Activated gamma-delta T cell (primary cell): ENCODE data around the gene AKT3.
"Not testable (repeated sequence)": the region's sequence is repeated elsewhere in the genome, so short reads cannot be mapped to it uniquely, and the experiment has no call there.

Source experiments
- DNase-seq: peaks from one replicate; lab custom pipeline; 2025; lab: John Stamatoyannopoulos, UW

The AKT3 gene

DNA sequence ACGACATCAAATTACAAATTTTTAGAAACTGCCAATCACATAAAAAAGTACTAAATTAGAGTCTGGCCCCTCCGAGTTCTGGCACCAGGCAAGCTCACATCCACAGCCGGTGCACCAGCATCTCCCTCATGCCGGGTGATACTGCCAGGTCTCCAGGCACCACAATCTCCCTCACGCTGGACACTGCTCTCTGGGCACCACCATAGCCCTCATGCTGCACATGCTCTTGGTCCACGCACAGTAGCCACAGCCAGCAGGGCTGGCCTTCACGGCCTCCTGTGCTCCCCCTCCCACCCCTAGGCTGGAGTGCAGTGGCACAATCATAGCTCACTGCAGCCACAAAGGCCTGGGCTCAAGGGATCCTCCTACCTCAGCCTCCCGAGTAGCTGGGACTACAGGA, 65.5 kb downstream of the AKT3 start:
- DNase-seq, result no peak

DNA sequence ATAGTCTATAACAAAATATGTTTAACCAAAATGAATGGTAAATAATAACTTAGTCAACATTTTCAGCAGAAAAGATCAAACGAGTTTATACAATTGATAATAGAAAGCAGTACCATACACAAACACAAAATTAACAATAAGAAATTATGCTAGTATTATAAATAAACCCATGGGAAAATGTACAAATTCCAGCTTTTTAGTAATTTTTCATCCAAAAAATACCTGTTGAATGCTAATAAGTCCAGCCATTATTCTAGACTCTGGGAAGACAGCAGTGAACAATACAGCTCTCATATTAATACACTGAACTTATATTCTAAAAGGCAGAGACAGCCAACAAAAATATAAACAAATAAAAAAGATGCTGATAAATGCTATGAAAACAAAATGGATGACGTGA, 66.3 kb downstream of the AKT3 start:
- DNase-seq, result no peak

DNA sequence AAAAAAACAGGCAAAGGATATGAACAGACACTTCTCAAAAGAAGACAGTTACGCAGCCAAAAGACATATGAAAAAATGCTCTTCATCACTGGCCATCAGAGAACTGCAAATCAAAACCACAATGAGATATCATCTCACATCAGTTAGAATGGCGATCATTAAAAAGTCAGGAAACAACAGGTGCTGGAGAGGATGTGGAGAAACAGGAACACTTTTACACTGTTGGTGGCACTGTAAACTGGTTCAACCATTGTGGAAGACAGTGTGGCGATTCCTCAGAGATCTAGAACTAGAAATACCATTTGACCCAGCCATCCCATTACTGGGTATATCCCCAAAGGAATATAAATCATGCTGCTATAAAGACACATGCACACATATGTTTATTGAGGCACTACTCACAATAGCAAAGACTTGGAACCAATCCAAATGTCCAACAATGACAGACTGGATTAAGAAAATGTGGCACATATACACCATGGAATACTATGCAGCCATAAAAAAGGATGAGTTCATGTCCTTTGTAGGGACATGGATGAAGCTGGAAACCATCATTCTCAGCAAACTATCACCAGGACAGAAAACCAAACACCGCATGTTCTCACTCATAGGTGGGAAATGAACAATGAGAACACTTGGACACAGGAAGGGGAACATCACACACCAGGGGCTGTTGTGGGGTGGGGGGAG, 77.5 kb downstream of the AKT3 start:
- DNase-seq, result not testable (repeated sequence)

GRCh38 chr1:243770860-243771259, 79.2 kb downstream of the AKT3 start:
- no peak for DNase-seq

GRCh38 chr1:243765676-243766075, 84.4 kb downstream of the AKT3 start:
- no peak for DNase-seq

- DNase-seq, result no peak
Observed at GRCh38 chr1:243763806-243764205, 86.2 kb downstream of the AKT3 start.

- no peak for DNase-seq
Observed at GRCh38 chr1:243758647-243759046, 91.4 kb downstream of the AKT3 start.

GRCh38 chr1:243756529-243756928, 93.5 kb downstream of the AKT3 start:
- no peak for DNase-seq

DNA sequence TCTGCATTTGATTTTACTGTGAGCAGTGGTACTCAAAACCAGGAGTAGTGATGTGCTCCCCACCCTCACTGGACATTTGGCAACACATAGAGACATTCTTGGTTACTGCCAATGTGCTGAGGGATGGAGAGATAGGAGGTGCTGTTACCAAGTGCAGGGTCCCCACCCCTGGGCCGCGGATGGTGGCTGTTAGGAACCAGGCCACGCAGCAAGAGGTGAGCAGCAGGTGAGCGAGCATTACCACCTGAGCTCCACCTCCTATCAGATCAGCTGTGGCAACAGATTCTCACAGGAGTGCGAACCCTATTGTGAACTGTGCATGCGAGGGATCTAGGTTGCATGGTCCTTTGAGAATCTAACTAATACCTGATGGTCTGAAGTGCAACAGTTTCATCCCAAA, 95.7 kb downstream of the AKT3 start:
- DNase-seq, result no peak

GRCh38 chr1:243751506-243751905, 98.5 kb downstream of the AKT3 start:
- no peak for DNase-seq

- DNase-seq, result no peak
Observed at GRCh38 chr1:243748706-243749283, 101.2 kb downstream of the AKT3 start.

- no peak for DNase-seq
Observed at GRCh38 chr1:243748227-243748626, 101.8 kb downstream of the AKT3 start.

GRCh38 chr1:243746751-243747150, 103.3 kb downstream of the AKT3 start:
- DNase-seq, result no peak

DNA sequence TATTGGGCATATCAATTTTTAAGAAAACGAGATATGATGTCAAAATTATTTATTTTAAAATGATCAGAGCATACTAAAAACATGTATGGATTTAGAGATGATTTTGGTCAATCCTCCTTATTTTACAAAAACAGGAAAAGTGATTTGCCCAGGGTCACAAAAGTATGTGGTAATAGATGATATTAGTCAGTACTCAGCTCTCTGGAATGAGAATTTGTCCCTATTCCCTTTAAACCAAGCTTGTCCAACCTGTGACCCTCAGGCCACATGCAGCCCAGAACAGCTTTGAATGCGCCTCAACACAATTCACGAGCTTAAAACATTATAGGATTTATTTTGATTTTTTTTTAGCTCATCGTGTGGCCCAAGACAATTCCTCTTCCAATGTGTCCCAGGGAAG, 104.7 kb downstream of the AKT3 start:
- DNase-seq, result no peak

DNA sequence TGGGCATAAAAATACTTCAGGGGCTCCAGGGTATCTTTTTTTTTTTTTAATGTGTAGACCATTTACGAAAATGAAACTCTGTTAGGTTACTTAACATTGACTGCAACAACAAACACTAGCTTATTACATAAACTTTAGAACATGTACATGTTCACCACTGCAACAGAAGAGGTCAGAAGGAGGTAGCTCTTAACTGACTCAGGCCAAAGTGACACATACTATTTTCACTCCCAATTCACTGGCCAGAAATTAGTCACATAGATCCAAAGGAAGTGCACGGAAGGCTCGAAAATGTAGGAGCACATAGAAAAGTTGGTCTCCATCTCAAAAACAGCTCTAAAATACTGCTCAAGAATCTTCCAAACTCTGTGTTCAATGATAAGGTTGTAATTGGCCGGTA, 107.2 kb downstream of the AKT3 start:
- no peak for DNase-seq

DNA sequence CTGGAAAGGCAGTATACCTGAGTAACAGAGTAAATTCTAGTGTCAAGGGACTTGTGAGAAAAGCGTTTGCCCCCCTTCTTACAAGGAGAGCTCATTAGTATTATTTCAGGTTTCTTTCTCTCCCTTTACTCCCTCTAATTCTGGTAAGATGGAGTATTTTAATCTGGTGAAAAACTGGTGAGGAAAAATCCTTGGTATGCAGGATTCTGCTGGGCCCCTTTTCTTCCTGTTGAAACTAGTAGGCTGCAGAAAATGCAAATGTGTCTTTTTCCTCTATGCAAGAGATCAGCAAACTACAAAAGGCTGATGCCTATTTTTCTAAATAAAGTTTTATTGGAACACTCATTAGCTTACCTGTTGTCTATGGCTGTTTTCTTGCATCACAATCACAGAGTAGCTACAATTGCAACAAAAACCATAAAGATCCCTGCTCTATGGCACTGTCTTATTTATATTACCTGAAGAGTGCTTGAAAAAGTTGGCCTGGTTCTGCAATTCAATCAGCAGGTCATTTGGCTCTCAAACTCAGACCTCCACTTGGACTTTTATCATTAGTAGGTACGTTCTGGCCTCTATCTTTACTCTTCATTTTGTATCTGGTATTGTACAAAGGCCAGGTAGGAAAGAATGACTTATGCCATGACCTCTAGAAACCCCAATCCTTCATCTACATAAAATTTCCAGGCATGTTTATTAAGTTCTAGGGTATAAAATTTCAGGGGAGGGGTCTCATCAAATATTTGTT, 109.6 kb downstream of the AKT3 start:
- DNase-seq, result no peak

DNA sequence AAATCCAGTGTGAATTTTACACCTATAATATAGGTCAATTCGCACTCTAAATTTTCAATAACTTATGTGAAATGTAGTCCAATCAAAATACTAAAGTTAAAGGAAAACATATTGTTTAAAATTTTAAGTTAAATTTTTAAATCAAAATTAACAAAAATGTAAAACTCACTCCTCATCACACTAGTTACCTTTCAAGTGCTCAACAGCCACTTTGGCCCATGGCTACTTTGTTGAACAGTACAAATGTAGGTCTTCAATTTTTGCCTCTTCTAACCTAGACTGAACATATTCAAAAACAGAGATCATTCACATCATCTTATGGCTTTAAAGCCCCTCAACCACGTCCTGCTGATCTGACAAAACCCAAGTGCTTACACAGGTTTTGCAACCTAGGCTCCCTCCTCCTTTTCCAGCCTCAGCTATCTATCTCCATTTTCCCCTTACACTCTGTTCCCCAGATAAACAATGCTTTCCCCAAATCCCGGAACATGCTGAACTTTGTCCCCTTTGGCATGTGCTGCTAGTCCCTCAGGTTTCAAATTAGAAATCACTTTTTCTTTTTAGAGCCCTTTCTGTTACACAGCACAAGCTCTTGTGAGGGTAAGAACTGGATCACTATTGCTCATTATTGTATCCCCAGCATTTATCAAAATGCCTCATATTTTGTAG, 110.6 kb downstream of the AKT3 start:
- DNase-seq, result no peak

DNA sequence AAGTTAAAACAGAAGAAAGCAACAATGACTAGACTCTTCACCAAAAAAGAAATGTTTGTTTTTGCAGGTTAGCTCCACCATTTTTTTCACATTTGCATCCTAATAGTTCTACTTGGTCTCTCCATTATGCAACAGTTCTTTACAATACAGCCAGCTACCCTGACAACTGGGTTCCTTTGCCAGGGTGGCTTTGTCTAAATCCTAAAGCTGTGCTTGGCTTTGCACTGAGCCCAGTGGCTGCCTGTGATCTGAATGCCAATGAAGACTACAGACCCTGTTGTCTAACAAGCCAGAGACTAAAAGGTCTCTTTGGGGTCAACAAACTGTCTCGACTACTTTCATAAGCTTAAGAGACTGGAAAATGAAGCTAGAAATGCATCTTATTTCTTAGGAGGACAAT, 112.0 kb downstream of the AKT3 start:
- DNase-seq, result no peak

- no peak for DNase-seq
Observed at GRCh38 chr1:243735457-243735856, 114.6 kb downstream of the AKT3 start.

GRCh38 chr1:243734308-243734695, 115.7 kb downstream of the AKT3 start:
- no peak for DNase-seq

DNA sequence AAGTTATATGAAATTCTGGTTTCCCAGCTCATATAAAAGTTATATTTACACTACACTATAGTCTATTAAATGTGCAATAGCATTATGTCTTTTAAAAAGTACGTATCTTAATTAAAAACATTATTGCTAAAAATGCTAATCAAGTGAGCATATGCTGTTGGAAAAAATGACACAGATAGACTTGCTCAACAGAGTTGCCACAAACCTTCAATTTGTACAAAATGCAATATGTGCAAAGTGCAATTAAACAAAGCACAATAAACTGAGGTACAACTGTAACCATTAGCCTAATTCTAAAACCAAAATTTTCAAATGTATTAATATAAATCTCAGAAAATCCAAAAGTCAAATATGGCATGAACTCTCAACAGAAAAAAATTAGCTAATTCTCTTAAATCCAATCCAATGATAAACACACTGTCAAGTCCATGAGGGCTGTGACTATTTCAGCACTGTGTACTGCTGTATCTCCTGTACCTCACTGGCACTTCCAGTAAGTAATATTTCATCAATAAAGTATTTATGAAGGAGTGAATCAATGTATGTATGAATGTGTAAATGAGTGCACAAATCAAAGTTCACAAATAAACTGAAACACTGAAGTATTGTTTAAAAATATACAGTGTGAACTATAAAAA, 116.3 kb downstream of the AKT3 start:
- no peak for DNase-seq

DNA sequence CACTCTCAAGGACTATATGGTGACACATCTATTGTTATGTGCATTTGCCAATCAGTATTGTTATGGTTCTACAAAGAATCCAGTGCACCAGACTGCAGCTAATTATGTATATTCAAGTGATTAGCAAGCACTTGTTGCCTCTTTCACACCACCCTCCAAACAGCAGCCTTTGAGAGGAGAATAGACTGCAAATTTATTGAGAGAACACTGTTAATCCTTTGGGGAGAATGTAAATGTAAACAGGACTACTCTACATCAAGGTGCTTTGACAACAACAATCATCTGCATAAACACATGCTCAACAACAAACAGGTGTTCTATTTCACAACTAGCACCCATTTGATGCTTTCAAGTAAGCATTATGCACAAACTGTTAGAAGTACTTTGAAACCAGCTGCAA, 117.4 kb downstream of the AKT3 start:
- no peak for DNase-seq
